Activated naive CD8-positive, alpha-beta T cell treated with anti-CD3 and anti-CD28 coated beads for 36 hours (primary cell): ENCODE data around the gene CYB561D2. TPM values are rescaled to one million over a fixed set of nuclear protein-coding genes. Genes with fewer than 3 reads are reported as not detected.

Experiments used
- DNase-seq: peaks from one replicate; pipeline ENCODE4 v3.0.0; 2021
- H3K27ac Mint-ChIP-seq: one replicate; pipeline ENCODE4 v1.8.0; 2022; ENCODE audit warnings: mild to moderate bottlenecking, moderate library complexity, mixed read lengths
- H3K27me3 Mint-ChIP-seq: one replicate; pipeline ENCODE4 v1.8.0; 2022; ENCODE audit warnings: mild to moderate bottlenecking, mixed read lengths
- H3K36me3 Mint-ChIP-seq: one replicate; pipeline ENCODE4 v1.8.0; 2021; ENCODE audit warnings: mild to moderate bottlenecking, mixed read lengths
- H3K4me1 Mint-ChIP-seq: one replicate; pipeline ENCODE4 v1.8.0; 2021; ENCODE audit warnings: mixed read lengths
- H3K4me3 Mint-ChIP-seq: one replicate; pipeline ENCODE4 v1.8.0; 2022; ENCODE audit warnings: mild to moderate bottlenecking, moderate library complexity, mixed read lengths
- H3K9me3 Mint-ChIP-seq: one replicate; pipeline ENCODE4 v1.8.0; 2022; ENCODE audit warnings: mixed read lengths
- total RNA-seq, 2 experiments: library from RNA; stranded (reverse); gene quantifications; one replicate each; pipeline ENCODE4 v1.2.3, GENCODE V29; 2021

The CYB561D2 gene
- total RNA-seq, 2 experiments from 2014 or later, result 19.4 to 19.5 TPM

DNA sequence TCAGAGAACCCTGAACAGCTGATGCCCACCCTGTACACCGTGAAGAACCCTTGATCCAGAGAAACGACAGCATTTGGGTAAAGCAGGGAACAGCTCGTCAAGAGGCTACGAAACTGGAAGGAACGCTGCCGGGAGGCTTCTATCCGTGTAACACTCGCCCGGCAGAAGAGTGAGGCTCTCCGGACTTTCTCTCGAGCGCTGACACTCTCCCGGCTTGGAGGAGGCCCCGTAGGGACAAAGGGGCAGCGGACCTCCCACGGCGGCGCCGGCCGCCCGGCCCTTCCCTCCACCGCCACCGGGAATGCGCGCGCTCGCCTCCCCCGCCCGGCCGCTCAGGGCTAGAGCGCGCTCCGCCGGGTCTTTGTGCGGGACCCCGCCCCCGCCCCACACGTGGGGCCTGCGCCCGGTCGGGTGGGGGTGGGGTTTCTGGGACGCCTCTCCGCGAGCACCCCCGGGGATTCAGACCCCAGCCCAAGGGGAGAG lies 29.8 kb upstream of the CYB561D2 start:
- peak overlapping the region; percentile 22 for H3K27ac Mint-ChIP-seq
- H3K4me1 Mint-ChIP-seq, result peaks cover 43% of the 10 kb centered on the region

DNA sequence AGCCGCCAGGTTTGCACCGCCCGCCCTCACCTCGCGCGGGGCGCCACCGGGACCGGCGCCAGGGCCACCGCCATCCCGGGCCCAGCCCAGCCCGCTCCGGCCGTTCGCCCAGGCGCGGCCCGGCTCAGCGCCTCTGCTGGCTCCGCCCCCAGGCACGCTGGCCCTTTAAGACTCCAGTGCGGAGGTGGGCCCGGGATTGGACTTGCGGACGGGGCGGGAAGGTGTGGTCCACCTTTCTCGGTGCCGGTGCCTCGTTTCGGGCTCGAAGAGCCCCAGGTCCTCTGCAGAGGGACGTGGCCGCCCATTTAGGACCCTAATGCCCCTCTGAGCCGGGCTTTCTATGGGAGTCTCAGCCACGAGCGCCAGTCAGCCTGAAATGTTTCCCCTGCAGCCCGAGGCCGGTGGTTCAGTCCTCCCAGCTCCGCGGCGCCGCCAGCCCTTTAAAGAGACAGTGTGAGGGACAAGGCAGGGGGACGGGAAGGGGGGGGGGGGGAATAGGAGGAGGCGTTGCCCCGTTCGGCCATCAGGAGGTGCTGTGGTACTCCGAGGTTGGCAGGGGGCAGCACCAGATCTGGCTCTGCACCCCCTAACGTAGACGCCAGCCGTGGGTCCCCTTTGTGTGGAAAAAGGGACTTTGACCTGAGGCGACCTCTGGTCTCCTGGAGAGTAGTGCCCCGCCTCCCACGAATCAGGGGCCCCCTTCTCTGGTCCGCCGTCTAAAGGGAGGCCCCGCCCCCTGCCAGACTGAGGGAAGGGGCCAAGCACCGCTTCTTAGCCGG lies 29.1 kb upstream of the CYB561D2 start:
- peak overlapping the region; percentile 78 for H3K4me3 Mint-ChIP-seq
- peaks cover 42% of the 10 kb centered on the region for H3K4me1 Mint-ChIP-seq
- peak; percentile 84 for DNase-seq
- no peaks in the 10 kb centered on the region for H3K9me3 Mint-ChIP-seq
- H3K27me3 Mint-ChIP-seq, result no peaks in the 10 kb centered on the region
- peak overlapping the region; percentile 90 for H3K27ac Mint-ChIP-seq
- H3K36me3 Mint-ChIP-seq, result peaks cover 4% of the 10 kb centered on the region

More for the DNA sequence above, 29.8 kb upstream of the CYB561D2 start:
- H3K27me3 Mint-ChIP-seq, result no peaks in the 10 kb centered on the region
- peaks cover 7% of the 10 kb centered on the region for H3K36me3 Mint-ChIP-seq
- peak; percentile 74 for DNase-seq
- no peaks in the 10 kb centered on the region for H3K9me3 Mint-ChIP-seq
- peak overlapping the region; percentile 80 for H3K4me3 Mint-ChIP-seq

DNA sequence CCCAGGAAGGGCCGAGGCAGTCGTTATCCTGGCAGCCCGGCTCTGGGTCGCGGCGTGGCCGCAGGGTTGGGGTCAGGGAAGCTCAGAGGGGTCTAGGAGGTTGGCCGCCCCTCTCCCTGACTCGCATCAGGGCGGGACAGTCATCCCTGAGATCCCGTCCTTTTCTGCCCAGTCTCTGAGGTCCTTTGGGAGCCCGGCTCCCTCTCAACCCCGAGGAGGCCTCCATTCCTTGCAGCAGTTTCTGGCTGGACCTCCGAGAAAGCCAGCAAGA lies 28.6 kb upstream of the CYB561D2 start:
- Mint-ChIP-seq H3K27ac (no peak overlapping the region), H3K4me1 (peaks cover 41% of the 10 kb centered on the region), H3K27me3 (no peaks in the 10 kb centered on the region), H3K4me3 (peak overlapping the region; percentile 29), H3K36me3 (peaks cover 4% of the 10 kb centered on the region), H3K9me3 (no peaks in the 10 kb centered on the region)
- DNase-seq, result no peak

DNA sequence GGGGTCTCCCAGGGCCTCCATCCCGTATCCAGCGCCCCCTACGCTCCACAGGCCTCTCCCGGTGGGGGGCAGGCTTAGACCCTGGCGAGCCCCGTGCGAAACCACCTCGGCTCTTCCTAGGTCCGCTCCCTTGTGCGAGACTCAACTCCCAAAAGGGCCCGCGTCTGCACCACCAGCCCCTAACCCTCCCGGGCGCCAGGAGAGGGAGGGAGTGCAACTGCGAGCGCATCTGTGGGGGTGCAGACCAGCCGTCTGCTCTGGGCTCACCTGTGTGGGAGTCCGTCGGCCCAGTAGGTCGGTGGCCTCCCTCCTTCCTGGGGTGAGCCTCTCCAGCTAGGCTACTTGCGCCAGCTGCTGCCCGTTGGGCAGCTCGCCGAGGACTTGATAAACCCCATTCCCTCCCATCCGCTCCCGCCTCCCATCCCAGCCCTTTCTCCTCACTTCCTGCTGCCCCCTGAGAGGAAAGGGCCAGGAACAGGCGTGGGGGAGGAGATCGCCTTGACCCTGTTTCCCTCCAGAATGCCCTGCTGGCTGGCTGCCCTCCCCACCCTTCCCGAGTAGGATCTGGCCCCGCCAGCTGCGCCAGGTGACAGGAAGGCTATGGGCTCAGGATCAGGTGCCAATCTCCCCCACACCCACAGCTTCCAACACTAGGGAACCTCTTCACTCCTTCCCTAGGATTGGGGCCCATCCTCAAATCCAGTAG lies 28.1 kb upstream of the CYB561D2 start, which contains the start of gene HYAL2:
Gene HYAL2 (minus strand): TSS at position 360 of the 706 bp plus-strand sequence. CDS start 2,256 bp downstream, outside the sequence.
- Mint-ChIP-seq H3K4me1 (peaks cover 40% of the 10 kb centered on the region), H3K36me3 (peaks cover 4% of the 10 kb centered on the region)

DNA sequence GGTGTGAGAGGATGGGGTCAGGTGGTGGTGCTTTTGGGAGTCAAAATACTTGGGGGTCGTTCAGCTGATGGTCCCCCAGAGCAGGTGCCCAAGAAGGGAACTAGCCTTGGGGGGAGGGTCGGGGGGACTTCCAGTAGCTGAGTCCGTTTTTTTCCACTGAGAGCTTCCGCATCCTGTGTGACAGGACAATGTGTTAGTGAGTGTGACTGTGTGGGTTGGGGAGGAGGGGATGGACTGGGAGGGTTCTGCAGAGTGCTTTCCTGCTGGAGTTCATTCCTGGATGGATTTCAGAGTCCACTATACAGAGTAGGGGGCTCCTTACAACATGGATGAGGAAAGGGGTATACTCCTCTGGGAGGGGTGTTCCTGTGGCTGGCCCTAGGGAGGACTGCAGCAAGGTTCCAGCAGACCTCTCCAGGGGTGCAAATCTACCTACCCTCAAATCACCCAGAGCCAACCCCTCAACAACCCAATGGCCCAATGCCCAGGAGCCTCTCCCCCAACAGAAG lies 27.5 kb upstream of the CYB561D2 start:
- H3K27ac Mint-ChIP-seq, result no peak overlapping the region
- H3K27me3 Mint-ChIP-seq, result no peaks in the 10 kb centered on the region
- peaks cover 40% of the 10 kb centered on the region for H3K4me1 Mint-ChIP-seq
- peaks cover 4% of the 10 kb centered on the region for H3K36me3 Mint-ChIP-seq
- no peak for DNase-seq
- no peaks in the 10 kb centered on the region for H3K9me3 Mint-ChIP-seq
- H3K4me3 Mint-ChIP-seq, result peak overlapping the region; percentile 22

More for the DNA sequence above, 28.1 kb upstream of the CYB561D2 start, which contains the start of gene HYAL2:
- no peaks in the 10 kb centered on the region for H3K9me3 Mint-ChIP-seq
- H3K27ac Mint-ChIP-seq, result peak within 1 kb of the TSS; percentile 90
- H3K27me3 Mint-ChIP-seq, result no peaks in the 10 kb centered on the region
- H3K4me3 Mint-ChIP-seq, result peak within 1 kb of the TSS; percentile 78
- no peak for DNase-seq

DNA sequence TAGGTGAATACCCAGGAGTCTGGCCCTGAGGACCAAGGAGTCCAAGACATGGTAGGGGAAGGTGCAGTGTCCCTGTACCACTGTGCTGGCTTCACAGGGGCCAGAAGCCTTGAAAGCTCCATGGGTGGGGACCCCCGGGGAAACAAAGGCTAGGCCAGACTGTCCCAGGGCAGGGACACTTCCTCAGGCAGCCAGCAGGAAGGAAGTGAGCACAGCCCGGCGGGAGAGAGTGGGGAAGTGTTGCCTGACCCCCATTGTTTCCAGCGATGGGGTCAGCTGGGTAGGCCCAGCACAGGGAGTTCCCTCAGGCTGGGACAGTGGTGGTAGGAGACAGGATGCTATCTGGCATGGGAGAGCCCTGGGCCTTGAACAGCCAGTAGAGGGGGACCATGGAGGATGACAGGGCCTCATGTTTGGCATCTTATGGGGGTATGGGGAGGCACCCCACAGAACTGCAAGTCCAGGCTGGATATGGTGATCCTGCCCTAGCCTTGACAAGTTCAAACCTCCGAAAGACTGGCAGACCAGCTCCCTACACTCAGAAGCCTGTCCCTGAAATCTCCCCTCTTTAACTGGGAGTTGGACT lies 27.0 kb upstream of the CYB561D2 start:
- Mint-ChIP-seq H3K36me3 (peaks cover 4% of the 10 kb centered on the region), H3K4me1 (peaks cover 40% of the 10 kb centered on the region), H3K27me3 (no peaks in the 10 kb centered on the region), H3K27ac (no peak overlapping the region), H3K9me3 (no peaks in the 10 kb centered on the region), H3K4me3 (no peak overlapping the region)
- no peak for DNase-seq

DNA sequence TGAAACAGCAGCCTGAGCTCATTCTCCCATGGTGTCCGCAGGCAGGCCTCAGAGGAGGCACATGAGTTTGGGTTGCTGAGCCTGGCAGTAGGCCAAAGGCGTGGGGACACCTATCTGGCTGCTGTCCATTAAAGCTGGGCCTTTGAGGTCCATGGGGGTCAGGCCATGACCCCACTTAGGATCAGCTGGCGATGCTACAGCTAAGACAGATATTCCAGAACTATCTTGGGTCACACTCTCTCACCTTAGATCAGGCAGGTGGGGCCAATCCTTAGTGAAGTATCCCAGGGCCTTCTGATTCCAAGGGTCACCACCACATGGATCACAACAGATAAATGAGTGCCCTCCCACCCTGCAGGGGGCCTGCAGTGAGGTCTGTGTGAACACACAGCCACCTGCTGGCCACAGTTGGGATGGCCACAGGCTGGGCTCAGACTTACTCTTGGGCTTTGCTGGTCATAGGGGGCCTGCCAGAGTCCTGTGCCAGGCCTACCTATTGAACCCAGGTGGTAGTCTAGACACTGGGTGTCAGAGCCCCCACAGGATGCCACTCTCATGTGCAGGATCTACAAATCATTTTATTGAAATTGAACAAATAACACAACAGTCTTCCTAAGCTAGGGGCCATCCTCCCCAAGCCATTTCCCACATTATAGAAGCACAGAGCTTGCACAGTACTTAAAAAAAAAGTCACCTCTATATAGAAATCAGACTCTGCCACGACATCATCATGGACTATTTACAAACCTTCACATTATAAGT lies 26.1 kb upstream of the CYB561D2 start:
- no peaks in the 10 kb centered on the region for H3K27me3 Mint-ChIP-seq
- no peak overlapping the region for H3K27ac Mint-ChIP-seq
- H3K36me3 Mint-ChIP-seq, result peaks cover 4% of the 10 kb centered on the region
- peak; percentile 72 for DNase-seq
- peaks cover 37% of the 10 kb centered on the region for H3K4me1 Mint-ChIP-seq
- H3K9me3 Mint-ChIP-seq, result no peaks in the 10 kb centered on the region
- H3K4me3 Mint-ChIP-seq, result no peak overlapping the region

DNA sequence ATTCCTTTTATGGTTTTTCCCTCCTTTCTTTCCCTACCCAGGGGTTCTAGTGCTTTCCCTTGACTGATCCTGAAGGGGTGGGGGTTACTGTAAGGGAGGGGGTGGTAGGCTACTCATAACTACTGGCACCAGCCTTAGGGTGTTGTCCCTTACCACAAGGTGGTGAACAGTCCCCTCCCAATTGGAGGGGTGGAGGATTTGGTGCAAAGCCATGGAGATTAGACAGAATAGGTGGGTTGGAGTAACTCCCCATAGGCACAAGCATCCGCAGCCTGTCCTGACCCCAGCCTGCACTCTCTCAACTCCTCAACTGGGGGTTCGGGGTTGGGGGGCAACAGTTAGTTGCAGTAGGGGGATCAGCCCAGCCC lies 25.6 kb upstream of the CYB561D2 start:
- peaks cover 34% of the 10 kb centered on the region for H3K4me1 Mint-ChIP-seq
- H3K9me3 Mint-ChIP-seq, result no peaks in the 10 kb centered on the region
- no peaks in the 10 kb centered on the region for H3K27me3 Mint-ChIP-seq
- H3K4me3 Mint-ChIP-seq, result no peak overlapping the region
- no peak overlapping the region for H3K27ac Mint-ChIP-seq
- peaks cover 2% of the 10 kb centered on the region for H3K36me3 Mint-ChIP-seq
- DNase-seq, result no peak

DNA sequence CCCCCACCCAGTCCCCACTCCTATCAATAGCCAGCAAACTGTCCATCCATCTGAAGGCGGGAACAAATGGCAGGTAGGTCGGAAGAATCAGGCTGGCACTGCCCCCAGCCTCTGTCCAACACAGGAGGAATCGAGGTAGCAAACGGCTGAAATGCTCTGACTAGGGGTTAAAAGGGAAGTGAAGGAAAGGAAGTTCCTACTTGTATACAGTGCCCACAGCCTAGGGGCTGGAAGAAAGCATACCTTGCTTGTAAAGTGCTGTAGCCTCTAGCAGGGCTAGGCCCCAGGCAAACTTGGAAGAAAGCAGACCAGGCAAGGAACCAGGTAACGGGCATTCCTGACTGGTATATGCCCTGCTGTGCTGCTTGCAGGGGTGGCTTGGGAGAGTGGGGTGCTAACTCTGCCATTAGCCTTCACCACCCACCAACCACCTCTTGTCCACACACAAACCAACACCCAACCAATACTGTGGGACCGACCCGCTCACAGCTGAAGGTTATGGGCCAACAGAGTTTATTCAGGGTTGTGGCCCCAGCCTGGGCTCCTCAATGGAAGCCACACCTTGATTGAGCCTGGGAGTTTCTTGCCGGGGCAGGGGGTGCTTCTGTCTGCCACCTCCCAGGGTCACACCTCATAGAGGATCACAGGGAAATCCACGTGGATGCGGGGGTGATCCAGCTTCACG lies 25.0 kb upstream of the CYB561D2 start:
- H3K4me3 Mint-ChIP-seq, result no peak overlapping the region
- no peak for DNase-seq
- H3K36me3 Mint-ChIP-seq, result peaks cover 2% of the 10 kb centered on the region
- no peaks in the 10 kb centered on the region for H3K27me3 Mint-ChIP-seq
- peaks cover 32% of the 10 kb centered on the region for H3K4me1 Mint-ChIP-seq
- no peaks in the 10 kb centered on the region for H3K9me3 Mint-ChIP-seq
- no peak overlapping the region for H3K27ac Mint-ChIP-seq

DNA sequence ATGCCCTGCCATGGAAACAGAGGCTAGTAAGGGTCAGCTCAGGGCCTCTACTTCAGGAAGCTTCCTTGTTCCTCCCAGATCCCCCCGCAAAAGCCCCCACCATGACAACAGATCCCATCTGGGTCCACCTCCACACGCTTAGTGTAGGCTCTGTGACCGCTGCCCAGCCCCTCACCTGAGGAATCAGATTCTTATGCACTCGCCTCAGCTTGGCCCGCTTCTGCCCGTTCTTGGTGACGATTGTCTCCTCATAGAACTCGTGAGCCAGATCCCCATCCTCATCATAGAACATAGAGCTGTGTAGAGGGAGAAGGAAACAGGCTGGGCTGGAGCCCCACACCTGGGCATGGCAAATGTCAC lies 24.5 kb upstream of the CYB561D2 start:
- H3K4me3 Mint-ChIP-seq, result no peak overlapping the region
- H3K27me3 Mint-ChIP-seq, result no peaks in the 10 kb centered on the region
- H3K27ac Mint-ChIP-seq, result no peak overlapping the region
- H3K4me1 Mint-ChIP-seq, result peaks cover 32% of the 10 kb centered on the region
- no peak for DNase-seq
- H3K9me3 Mint-ChIP-seq, result no peaks in the 10 kb centered on the region
- H3K36me3 Mint-ChIP-seq, result peaks cover 2% of the 10 kb centered on the region

DNA sequence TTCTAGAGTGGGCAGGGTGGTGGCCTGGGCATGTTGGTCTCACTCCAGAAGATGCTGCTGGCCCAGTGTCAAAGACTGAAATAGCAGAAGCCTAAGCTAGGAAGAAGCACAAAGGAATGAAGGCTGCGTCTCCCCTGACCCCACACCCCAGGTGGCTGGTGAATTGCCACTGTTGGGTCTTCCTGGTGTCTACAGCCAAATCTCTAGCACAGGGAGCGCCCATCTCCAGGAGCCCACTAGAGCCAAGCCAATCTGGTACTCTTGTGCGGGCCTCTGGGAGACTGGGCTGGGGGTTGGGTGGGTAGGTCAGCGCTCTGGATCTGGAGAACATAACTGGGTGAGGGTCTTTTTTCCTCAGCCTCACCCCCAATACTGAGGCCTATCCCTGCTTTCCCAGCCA lies 23.5 kb upstream of the CYB561D2 start:
- Mint-ChIP-seq H3K27ac (peak overlapping the region; percentile 67), H3K4me1 (peaks cover 32% of the 10 kb centered on the region), H3K9me3 (no peaks in the 10 kb centered on the region), H3K36me3 (peaks cover 4% of the 10 kb centered on the region), H3K27me3 (no peaks in the 10 kb centered on the region), H3K4me3 (peak overlapping the region; percentile 87)
- no peak for DNase-seq

DNA sequence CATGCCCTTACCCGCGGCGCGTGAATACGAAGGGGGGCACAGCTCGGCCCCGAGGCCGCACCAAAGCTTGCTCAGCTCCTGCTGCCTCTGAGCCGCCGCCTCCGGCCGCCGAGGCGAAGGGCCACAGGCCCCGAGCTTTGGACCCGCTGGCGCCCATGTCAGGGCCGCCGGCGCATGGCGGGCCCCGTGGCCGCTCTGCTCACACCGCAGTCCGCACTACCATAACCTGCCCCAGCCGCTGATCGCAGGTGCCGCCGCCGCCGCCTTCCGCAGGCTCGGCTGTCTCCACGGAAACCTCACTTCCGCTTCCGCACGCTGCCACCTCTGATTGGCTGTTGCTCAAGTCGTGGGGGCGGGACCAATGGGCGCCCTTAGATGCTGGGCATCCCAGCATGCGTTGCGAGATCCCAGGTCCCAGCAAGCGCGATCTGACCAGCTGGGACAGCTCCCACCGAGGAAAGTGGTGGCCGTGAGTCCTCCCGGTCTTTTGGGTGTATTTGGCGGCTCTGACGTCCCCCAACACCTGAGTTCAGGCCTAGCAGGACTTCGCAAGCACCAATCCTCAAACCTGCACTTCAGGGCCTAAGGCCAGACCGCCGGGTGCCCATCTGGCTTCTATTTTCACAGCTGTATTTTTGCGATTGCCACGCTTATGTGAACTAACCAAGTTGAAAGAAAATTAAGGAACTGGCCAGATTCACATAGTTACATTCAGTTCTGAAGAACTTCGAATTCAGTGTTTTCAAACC lies 22.5 kb upstream of the CYB561D2 start, which contains the start of gene TUSC2:
Gene TUSC2 (minus strand): TSS at position 281 of the 749 bp plus-strand sequence. CDS start 124 bp downstream, at position 157.
- H3K36me3 Mint-ChIP-seq, result peaks cover 9% of the 10 kb centered on the region
- no peaks in the 10 kb centered on the region for H3K27me3 Mint-ChIP-seq
- H3K9me3 Mint-ChIP-seq, result no peaks in the 10 kb centered on the region
- H3K4me3 Mint-ChIP-seq, result peak within 1 kb of the TSS; percentile 87
- peaks cover 34% of the 10 kb centered on the region for H3K4me1 Mint-ChIP-seq
- DNase-seq, result peak; percentile 95
- peak within 1 kb of the TSS; percentile 82 for H3K27ac Mint-ChIP-seq

DNA sequence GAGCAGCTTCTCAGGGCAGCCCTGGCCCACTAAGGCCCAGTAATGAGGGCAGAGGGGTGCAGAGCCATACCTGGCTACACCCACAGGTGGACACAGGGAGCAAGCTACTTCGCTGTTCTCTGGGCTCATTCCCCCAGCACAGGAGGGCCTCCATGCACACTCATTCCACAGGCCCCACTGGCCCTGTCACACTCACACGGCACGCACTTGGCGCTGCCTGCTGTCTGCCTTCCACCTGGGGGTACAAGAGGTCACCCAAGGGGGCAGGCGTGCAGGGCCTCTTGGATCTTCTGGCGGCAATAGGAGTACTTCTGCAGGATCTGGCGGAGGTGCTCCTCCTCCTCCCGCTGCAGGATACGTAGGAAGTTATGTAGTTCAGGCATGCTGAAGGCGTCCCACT lies 20.3 kb upstream of the CYB561D2 start:
- H3K9me3 Mint-ChIP-seq, result no peaks in the 10 kb centered on the region
- H3K4me3 Mint-ChIP-seq, result no peak overlapping the region
- peaks cover 26% of the 10 kb centered on the region for H3K36me3 Mint-ChIP-seq
- peaks cover 38% of the 10 kb centered on the region for H3K4me1 Mint-ChIP-seq
- H3K27me3 Mint-ChIP-seq, result no peaks in the 10 kb centered on the region
- H3K27ac Mint-ChIP-seq, result no peak overlapping the region
- no peak for DNase-seq
